ENCODE data around the gene TARS3. TPM values are rescaled to one million over a fixed set of nuclear protein-coding genes. Genes with fewer than 3 reads are reported as not detected.

TARS3 gene
- total RNA-seq, 6 experiments from 2014 or later: 4.5 to 9.4 (median 5.3) TPM

GRCh38 chr15:101689901-101690300 is 34.4 kb downstream of the TARS3 start:
- no peak for ATAC-seq
- TF ChIP-seq CTCF (IDR thresholded peaks at IDR 0.05) (no peak), POLR2A (IDR thresholded peaks at IDR 0.05) (no peak)
- 87% methylated on average over 3 of the region's 6 CpGs for WGBS (ENCODE audit: insufficient coverage, low coverage, low lambda C conversion rate, missing lambda C conversion rate)

GRCh38 chr15:101686718-101687117 is 37.6 kb downstream of the TARS3 start:
- H3K36me3 ChIP-seq: peaks cover 0 to 22% (median 1%) of the 10 kb centered on the region in 4 donors
- no peaks in the 10 kb centered on the region for H3K27me3 ChIP-seq
- DNase-seq: no peak
- H3K9me3 ChIP-seq: no peaks in the 10 kb centered on the region
- TF ChIP-seq POLR2A (IDR thresholded peaks at IDR 0.05) (no peak), CTCF (IDR thresholded peaks at IDR 0.05) (no peak)
- no peak overlapping the region for H3K27ac ChIP-seq
- no peaks in the 10 kb centered on the region for H3K4me1 ChIP-seq
- no CpG with 5 or more reads among the region's 2 CpGs for WGBS (ENCODE audit: insufficient coverage, low coverage, low lambda C conversion rate, missing lambda C conversion rate)
- intact Hi-C loops (cut with DNase I): no loop called here
- ATAC-seq: no peak
- no peak overlapping the region for H3K4me3 ChIP-seq

More at GRCh38 chr15:101689901-101690300, 34.4 kb downstream of the TARS3 start:
- H3K27me3 ChIP-seq: no peaks in the 10 kb centered on the region
- H3K27ac ChIP-seq: no peak overlapping the region
- intact Hi-C loops (cut with DNase I): no loop called here
- no peaks in the 10 kb centered on the region for H3K4me1 ChIP-seq
- DNase-seq: no peak
- no peak overlapping the region for H3K4me3 ChIP-seq
- no peaks in the 10 kb centered on the region for H3K9me3 ChIP-seq
- peaks cover 0 to 8% (median 1%) of the 10 kb centered on the region in 4 donors for H3K36me3 ChIP-seq

- no peak for ATAC-seq
- Histone ChIP-seq H3K4me3 (no peak overlapping the region), H3K27me3 (no peaks in the 10 kb centered on the region), H3K36me3 (peaks cover 0 to 22% (median 1%) of the 10 kb centered on the region in 4 donors), H3K27ac (no peak overlapping the region), H3K9me3 (no peaks in the 10 kb centered on the region), H3K4me1 (no peaks in the 10 kb centered on the region)
- 94% methylated on average over 3 of the region's 3 CpGs for WGBS (ENCODE audit: insufficient coverage, low coverage, low lambda C conversion rate, missing lambda C conversion rate)
- TF ChIP-seq POLR2A (IDR thresholded peaks at IDR 0.05): no peak
- no peak for TF ChIP-seq CTCF (IDR thresholded peaks at IDR 0.05)
- no peak for DNase-seq
- intact Hi-C loops (cut with DNase I): no loop called here
These were observed 39.4 kb downstream of the TARS3 start for GRCh38 chr15:101684877-101685276.

DNA sequence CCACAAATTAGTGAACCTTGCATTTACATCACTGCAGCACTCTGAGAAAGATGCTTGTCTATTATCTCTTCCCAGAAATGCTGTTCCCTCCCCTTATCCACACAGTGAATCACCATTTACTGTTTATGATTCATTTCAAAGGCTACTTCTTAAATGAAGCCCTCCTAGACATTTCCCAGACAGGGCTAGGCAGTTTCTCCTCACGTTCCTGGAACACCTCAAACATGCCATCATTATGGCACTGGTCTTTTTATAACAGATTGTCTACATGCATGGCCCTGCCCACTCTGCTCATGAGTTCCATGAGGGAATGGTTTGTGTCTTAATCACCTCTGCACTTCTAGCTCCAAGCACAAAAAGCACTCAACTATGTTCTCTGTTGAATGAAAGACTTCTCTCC is 39.9 kb downstream of the TARS3 start:
- WGBS (ENCODE audit: insufficient coverage, low coverage, low lambda C conversion rate, missing lambda C conversion rate): 100% methylated on average over 1 of the region's 1 CpG
- no peak for TF ChIP-seq CTCF (IDR thresholded peaks at IDR 0.05)
- TF ChIP-seq POLR2A (IDR thresholded peaks at IDR 0.05): no peak
- Histone ChIP-seq H3K9me3 (no peaks in the 10 kb centered on the region), H3K4me3 (no peak overlapping the region), H3K36me3 (peaks cover 0 to 22% (median 1%) of the 10 kb centered on the region in 4 donors), H3K27me3 (no peaks in the 10 kb centered on the region), H3K4me1 (no peaks in the 10 kb centered on the region), H3K27ac (no peak overlapping the region)
- ATAC-seq (no peak), DNase-seq (no peak)
- intact Hi-C loops (cut with DNase I): no loop called here

- 75% methylated on average over 2 of the region's 2 CpGs for WGBS (ENCODE audit: insufficient coverage, low coverage, low lambda C conversion rate, missing lambda C conversion rate)
- Histone ChIP-seq H3K4me1 (no peaks in the 10 kb centered on the region), H3K4me3 (no peak overlapping the region), H3K36me3 (peaks cover 0 to 16% (median 3%) of the 10 kb centered on the region in 4 donors), H3K27me3 (no peaks in the 10 kb centered on the region), H3K27ac (no peak overlapping the region), H3K9me3 (no peaks in the 10 kb centered on the region)
- ATAC-seq (no peak), DNase-seq (no peak)
- intact Hi-C loops (cut with DNase I): no loop called here
- no peak for TF ChIP-seq POLR2A (IDR thresholded peaks at IDR 0.05)
- no peak for TF ChIP-seq CTCF (IDR thresholded peaks at IDR 0.05)
These were observed 44.5 kb downstream of the TARS3 start for GRCh38 chr15:101679806-101680205.

Measured in right lobe of liver (tissue), 6 donors.